GM21529 (cell line): ENCODE measurements around the gene AHCYL1.
"Not testable (repeated sequence)": the region's sequence is repeated elsewhere in the genome, so short reads cannot be mapped to it uniquely, and the experiment has no call there.

Experiments
- ATAC-seq: cut with Tn5 transposase; IDR thresholded peaks from one replicate; pipeline ENCODE4 v1.9.1; 2021; ENCODE audit not compliant: unreplicated experiment

Gene AHCYL1

DNA sequence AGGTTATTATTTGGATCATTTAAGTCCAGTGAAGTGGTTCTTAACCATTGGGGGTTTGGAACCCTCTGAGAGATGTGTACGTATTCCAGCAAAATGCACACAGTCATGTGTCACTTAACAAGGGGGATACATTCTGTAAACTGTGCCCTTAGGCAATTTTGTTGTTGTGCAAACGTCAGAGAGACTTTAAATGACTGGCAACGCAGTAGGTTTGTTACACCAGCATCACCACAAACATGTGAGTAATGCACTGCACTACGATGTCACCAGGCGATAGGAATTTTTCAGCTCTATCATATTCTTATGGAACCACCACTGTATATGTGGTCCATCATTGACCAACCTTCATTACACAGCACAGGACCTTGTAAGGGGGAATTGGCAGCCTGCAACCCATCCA, 11.9 kb downstream of the AHCYL1 start:
- ATAC-seq = no peak

DNA sequence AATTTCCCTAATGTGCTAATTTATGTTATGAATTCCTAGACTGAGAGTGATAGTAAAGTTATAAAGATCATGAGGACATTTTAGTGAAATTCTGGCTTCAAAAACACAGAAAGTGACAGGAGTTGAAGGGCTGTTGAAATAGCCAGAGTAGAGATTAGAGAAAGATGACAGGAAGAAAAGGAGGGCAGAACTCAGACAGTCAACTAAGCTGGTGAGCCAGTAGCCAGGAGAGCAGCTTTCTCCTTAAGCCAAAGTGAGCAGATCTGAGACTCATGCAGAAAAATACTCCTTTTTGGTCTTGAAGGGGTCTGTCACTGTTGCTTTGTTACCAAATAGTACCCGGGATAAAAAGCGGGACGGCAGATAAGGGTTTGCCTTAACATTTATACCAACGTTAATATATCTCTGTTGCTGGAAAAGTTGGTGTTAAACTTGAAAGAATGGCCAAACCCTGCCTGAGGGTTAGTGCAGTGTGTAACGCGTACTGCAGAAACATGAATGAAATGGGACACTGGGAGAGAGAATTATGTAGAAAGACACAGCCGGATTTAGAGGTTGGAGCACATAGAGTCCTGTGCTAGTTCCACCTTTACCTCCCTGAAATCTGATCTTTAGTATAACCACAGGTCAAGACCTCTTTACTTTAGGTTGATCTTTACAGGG, 12.8 kb downstream of the AHCYL1 start:
- ATAC-seq = no peak

DNA sequence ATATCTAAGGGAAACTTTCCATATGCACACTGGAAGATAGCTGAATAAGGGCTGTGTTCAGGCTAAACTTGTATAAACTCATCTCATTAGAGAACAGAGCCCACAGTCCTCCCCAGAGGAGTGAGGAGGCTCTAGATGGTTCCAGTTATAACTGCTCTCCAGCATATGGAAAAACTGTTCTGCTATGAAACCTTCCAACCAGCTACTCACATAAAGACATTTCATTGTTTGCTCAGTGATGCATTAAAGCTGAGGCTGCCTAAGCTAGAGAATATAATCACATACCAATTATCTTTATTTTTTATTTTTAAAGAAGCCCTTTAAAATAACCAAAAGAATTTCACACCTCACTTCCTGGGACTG, 13.3 kb downstream of the AHCYL1 start:
- ATAC-seq = no peak

DNA sequence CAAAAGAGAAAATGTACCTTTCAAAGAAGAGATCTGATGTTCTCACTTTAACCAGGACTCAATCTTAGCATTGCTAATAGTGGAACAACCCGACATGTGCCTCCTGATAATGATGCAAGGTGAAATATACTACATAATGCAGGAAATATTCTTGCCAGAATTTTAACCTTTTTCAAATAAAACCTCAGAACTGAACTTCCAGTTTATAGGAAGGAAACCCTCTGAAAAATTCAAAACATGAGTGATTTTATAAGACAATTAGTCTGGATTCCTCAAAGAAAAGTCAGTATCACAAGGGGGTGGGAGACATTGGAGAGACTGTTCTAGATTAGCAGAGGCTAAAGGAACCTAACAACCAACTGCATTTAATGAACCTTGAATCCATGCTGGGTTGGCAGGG, 18.1 kb downstream of the AHCYL1 start:
- no peak for ATAC-seq

DNA sequence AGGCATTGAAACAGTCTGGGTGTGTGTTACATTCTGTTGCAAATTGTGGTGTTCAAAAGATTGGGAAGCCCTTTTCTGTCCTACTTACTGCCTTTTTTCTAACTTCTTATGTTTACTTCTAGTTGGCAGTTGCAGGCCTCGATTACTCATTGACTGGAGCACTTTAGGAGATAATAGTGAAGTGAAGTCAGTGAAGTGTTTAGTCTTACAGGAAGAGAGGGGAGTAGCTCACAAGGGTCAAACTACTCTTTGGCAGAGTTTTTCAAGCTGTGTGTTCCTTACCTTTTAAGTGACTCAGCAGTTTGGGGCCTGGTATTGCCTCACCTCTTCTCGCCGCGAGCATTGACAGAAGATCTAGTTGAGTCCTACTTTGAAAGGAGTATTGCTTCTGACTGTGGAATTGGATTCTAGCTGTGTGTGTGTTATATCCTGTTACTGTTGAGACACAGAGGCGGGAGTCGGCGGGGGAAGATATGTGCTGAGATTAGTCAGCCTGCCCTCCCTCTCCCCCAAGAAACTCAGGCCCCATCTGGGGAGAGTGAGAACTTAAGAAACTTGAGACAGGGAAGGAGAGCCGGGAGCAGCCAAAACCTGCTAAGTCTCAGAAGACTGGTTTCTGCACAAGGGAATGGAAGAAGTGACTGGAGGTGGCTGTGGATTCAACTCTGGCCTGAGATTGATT, 19.3 kb downstream of the AHCYL1 start:
- ATAC-seq = peak; percentile 75

DNA sequence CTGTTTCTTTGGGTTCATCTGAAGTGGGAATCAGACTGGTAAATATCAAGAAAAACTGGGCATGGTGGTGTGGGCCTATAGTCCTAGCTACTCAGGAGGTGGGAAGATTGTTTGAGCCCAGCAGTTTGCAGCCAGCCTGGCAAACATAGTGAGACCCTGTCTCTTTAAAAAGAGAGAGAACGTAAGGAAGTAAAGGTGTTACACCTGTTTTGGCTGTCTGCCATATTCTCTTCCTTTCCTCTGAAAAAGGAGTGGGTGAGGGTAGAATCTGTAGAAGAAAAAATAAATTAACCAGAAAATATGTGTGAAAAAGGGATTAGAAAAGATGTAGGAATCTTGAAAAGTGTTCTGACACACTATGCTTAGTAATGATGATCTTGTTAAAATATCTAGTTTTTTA, 20.0 kb downstream of the AHCYL1 start:
- no peak for ATAC-seq

DNA sequence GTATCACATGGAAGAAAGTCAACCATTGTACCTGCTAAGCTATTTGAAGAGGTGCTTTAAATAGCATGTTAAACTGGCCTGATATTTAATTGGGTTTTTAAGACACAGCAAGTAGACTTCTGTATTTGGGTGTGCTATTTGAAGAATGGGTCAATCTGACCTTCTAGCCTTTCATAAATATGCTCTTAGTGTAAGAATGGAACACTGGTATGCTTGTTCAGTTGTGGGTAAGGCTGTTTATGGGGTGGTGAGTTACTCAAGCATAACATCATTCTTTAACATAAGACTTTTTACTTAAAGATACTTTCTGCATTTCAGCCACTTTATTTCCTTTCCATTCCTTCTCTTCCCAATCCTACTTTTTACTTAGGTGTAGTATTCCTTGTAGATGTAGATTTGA, 21.4 kb downstream of the AHCYL1 start:
- ATAC-seq = no peak

DNA sequence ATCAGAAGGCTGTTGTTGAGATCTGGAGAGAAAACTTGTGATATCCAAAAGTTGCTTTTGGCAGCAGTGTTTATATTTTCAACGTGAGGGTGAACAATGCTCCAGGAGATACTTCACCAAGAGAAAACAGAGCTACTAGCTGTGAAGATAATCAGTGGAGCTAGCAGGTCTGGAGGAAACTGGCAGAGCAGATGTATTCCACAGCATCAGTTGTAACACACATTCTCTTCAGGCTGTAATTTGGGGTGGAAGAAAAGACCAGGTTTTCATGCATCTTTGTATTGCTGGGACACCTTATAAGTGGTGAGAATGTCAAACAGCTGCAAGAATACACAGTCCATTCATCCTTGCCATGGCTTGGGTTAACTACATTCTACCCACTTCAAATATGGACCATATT, 22.0 kb downstream of the AHCYL1 start:
- no peak for ATAC-seq

DNA sequence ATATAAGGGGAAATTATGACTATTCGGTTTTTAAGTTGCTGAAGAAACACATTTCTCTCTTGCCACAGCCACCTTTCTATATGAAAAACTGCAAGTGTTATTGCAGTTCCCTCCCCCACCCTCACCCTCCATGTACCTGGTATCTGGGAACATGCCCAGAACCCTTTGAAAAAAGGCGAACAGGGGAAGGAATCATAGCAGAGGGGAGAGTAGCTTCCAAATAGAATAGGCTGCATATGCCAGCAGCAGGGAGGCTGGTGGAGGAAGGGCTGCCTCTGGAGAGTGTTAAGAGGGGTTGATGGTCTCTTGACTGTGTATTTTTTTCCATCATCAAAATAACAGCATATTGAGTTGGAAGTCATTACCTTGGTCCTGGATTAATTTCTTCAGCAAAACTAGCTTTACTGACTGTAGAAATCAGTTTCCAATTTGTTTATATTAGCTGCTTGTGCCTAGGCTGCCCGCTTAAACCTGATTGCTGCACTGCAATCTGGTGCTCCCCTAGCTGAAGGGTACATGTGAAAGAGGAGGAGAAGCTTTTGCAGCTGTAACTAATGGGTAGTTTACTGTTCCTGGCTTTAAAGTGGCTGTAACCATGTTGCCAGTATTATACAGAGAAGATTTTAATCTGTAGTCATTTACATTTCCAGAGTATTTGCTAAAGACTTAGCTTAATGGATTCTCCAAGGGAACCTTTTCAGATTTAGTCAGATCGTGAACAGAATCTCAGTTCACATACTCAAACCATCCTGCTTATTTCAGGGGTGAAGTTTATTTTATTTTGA, 22.7 kb downstream of the AHCYL1 start:
- ATAC-seq = no peak

DNA sequence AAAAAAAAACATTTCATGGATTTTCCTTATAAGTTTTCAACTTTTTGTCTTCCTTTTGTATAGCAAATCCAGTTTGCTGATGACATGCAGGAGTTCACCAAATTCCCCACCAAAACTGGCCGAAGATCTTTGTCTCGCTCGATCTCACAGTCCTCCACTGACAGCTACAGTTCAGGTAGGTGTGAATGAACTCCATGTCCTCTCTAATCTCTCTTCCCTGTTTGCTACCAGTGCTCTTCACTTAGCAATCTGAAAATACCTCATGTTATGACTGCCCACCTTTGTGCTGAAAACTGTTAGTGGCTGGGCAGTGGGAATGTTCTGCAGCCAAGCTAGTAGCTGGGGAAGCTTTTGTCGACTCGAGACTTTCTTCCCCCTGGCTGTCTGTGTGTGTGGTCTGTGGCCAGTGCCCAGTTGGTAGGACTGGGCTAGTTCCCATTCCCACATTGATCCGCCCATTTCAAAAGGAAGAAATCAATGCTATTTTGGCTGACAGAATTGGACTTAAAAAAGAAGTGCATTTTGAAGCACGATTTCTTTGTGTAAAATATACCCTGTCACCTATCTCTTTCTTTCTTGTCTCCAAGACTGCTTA, 24.5 kb downstream of the AHCYL1 start:
- ATAC-seq = no peak

DNA sequence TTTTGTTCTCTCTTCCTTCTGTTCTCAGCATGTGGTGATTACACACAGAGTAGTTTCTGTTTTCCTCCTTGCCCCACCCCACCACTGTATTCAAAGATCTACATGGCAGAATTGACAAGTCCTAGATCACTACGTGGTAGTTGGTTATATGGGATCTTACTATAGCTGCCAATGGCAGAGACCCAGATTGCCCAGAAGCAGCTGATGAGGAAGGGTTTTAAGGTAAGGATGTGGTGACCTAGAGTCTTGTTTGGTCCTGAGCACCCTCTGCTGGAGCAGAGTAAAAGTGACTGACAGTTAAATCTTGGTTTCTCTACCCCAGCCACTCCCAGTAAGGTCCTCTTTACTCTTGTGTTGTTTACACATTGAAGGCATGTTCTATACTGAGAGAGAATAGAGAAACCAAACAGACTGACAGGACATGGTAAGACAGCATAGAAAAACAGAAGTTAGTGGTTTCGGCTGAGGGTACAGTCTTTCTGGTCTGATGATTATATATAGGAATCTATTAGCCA, 27.0 kb downstream of the AHCYL1 start:
- peak; percentile 96 for ATAC-seq

DNA sequence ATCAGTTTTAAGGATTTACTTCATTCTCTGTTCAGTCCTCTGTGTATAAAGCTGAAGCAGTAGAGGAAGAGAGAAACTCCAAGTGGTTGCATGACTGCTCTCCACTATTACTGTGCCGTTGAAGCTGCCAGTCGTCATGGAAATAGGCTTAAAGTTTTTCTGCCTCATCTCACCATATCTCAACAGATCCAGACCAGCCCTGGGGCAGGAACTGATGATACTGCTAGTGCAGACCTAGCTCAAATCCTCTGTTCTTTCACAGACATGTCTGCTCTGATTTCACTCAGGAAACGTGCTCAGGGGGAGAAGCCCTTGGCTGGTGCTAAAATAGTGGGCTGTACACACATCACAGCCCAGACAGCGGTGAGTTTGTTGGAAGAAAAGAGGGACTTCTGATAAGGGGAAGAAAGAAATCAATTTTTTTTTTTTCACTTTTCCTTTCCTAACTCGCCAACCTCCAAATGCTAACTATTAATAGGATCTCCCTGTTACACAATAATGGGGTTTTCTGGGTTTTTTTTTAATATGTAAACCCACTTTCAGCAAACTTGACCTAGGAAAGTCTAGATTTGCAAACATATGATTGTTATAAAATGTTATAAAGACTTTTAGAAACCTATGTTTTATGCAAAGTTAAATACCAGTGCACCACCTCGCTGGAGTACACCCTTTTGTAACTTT, 27.7 kb downstream of the AHCYL1 start:
- ATAC-seq = peak; percentile 67

DNA sequence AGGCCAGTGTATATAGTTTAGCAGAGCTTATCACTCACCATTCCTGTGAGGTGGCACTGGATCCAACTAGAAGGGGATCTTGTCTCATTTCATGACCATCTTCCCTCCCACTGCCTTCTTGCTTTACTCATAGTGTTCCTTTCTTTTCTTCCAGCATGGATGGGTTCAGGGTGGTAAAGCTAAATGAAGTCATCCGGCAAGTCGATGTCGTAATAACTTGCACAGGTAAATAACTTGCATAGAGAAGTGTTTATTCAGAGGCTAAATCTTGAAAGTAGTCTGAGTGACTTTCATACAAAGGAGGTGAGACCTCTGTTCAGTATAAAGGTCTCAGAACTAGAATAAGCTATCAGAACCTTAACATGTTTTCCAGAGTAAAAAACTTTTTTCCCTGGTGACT, 33.2 kb downstream of the AHCYL1 start:
- no peak for ATAC-seq

DNA sequence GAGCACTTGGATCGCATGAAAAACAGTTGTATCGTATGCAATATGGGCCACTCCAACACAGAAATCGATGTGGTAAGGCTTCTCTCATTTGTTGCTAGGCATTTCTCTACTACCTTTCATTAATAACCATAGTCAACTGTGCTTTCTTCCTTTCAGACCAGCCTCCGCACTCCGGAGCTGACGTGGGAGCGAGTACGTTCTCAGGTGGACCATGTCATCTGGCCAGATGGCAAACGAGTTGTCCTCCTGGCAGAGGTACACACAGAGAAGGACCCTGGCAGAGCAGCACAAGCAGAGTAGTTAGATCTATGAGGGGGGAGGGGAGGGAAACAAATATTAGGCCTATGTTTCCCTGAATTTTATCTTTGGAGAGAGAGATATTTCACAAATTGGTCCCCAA, 33.8 kb downstream of the AHCYL1 start:
- ATAC-seq = no peak

DNA sequence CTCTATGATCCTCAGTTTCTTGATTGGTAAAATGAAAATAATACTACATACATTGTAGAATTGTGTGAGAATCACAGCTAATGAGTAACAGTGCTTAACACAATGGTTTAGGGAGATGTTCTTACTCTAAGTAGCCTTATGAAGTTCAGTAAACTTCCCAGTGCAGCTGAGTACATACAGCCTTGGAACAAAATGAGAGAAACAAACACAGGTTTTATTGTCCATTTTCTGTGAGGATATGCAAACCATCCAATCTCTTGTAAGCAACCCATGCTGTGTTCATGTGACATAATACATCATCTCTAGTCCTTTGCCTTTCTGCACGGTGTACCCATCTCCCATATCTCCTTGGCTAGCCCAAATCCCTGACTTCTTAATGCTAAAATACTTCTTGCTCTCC, 35.2 kb downstream of the AHCYL1 start:
- ATAC-seq = no peak

DNA sequence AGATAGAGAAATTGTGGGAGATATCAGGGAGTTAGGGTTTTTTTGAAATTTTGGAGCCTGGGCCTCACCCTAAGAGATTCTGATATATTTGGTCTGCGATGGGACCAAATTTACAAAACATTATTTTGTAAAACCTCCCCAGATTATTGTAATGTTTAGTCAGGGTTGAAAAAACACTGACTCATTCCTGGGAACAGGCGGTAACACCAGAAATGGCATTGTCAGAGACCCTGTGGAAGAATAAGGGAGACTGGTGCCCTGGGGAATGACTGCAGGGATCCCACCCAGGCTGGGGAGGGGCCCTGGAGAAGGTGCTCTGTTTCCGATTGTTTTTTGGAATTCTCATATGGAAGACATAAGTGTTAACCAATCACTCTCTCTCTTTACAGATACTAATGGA, 36.7 kb downstream of the AHCYL1 start:
- ATAC-seq = no peak

DNA sequence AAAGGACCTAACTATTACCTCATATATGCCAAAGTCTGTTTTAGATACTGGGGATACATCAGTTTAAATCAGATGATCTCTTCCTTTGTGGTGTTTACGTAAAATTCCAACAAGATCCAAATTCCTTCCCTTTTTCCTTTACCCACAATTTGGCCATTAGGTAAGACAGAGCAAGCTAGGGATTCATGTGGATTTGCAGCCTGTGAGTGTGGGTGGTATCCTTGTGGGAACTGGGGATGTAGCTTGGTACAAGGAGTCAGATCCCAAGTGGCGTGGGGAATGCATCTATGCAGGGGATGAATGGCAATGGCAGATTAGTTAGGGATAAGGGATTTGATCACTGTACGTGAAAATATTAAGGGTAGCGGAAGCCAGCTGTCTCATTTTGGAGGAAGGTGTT, 40.0 kb downstream of the AHCYL1 start:
- no peak for ATAC-seq

DNA sequence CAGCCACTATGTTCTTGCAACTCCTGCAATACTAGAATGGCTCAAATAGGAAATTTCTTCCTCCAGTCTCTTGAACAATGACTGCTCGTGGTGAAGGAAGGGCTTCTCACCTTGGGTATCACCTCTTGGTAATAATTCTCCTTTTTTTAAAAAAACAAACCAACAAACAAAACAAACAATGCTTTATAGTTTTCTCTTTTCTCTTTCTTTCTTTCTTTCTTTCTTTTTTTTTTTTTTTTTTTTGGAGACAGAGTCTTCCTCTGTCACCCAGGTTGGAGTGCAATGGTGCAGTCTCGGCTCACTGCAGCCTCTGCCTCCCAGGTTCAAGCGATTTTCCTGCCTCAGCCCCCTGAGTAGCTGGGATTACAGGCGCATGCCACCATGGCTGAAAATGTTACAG, 46.1 kb downstream of the AHCYL1 start:
- ATAC-seq = not testable (repeated sequence)

DNA sequence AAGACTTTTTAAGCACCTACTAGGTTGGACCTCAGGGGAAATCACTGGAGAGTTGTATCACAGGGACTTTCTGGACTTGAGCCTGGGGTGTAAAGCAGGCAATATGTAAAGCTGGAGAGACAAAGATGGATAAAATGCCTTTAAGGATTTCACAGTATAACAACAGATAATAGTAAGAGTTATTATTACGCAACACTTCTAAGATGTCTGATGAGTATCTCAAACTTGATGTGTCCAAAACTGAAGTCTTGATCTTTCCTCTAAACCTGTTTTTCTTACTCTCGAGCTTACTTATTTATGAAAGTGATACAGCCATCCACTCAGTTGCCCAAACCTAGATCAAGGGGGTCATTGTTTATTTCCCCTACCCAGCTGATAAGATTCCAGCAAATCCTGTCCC, 47.8 kb downstream of the AHCYL1 start:
- no peak for ATAC-seq

DNA sequence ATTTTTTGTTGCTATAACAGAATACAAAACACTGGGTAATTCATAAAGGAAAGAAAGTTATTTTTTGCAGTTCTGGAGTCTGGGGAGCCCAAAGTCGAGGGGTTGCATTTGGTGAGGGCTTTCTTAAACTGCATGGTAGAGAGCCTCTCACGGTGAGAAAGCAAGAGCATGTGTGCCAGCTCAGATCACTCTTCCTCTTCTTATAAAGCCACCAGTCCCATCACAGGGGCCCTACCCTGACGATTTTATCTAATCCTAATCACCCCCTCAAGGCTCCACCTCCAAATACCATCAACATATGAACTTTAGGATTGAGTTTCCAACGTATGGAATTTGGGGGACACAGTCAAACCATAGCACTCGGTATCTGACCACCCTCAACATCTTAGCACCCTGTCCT, 48.9 kb downstream of the AHCYL1 start:
- no peak for ATAC-seq

DNA sequence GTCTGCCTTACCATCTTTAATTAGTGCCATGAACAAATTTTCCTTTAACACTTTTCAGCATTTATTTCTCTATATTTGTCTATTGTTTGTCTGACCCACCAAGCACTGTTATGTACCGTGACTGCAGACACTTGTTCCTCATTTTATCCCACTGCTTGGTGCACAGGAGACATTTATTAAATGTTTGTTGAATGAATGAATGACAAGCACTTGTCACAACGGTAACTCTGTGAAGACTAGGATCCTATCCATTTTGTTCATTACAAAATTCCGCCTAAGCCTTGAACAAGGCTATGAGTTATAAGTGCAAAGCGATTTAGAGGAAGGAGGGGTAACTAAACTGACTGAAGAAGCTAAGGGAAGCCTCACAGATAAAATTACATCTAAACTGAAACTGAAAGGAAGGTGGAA, 49.5 kb downstream of the AHCYL1 start:
- ATAC-seq = no peak
